Measurements from ENCODE around the gene KIDINS220. TPM values are rescaled to one million over a fixed set of nuclear protein-coding genes. Genes with fewer than 3 reads are reported as not detected.

The KIDINS220 gene
- total RNA-seq, 1 experiment from 2014 or later = 29.3 TPM

- DNase-seq = no peak
- Histone ChIP-seq H4K20me1 (ENCODE audit: control insufficient read depth, insufficient read depth, insufficient read length) (no peaks in the 10 kb centered on the region), H3K4me2 (ENCODE audit: insufficient read depth, insufficient read length, low read length) (no peak overlapping the region), H3K18ac (ENCODE audit: insufficient read length, low read depth, low read length) (no peak overlapping the region), H3K4ac (ENCODE audit: low read depth, low read length) (no peak overlapping the region), H3T11ph (ENCODE audit: low read length) (no peak overlapping the region), H4K91ac (ENCODE audit: insufficient read length, low read depth, low read length) (no peak overlapping the region), H3K23me2 (ENCODE audit: insufficient read length, low read depth, low read length, poor library complexity, severe bottlenecking) (no peaks in the 10 kb centered on the region), H3K79me2 (ENCODE audit: insufficient read depth, low read length) (no peaks in the 10 kb centered on the region), H3K27me3 (ENCODE audit: insufficient read depth, low read length) (no peaks in the 10 kb centered on the region), H3K56ac (ENCODE audit: insufficient read length, low read depth, low read length) (no peak overlapping the region), H3K4me1 (ENCODE audit: insufficient read depth, low read length) (no peaks in the 10 kb centered on the region), H3K9ac (ENCODE audit: extremely low read depth, insufficient read length, low read length) (no peak overlapping the region), H2AFZ (ENCODE audit: low read length) (no peak overlapping the region), H3K27ac (ENCODE audit: insufficient read length, low read depth, low read length) (no peak overlapping the region), H3K14ac (ENCODE audit: insufficient read depth, low read length) (no peak overlapping the region), H2BK12ac (ENCODE audit: insufficient read length, low read depth, low read length) (no peak overlapping the region), H4K8ac (replicated peaks; ENCODE audit: insufficient read length, low read depth, low read length) (no peak overlapping the region), H2BK120ac (ENCODE audit: low read depth, low read length, poor library complexity, severe bottlenecking) (no peak overlapping the region), H4K5ac (ENCODE audit: insufficient read length, low read depth, low read length) (no peak overlapping the region), H2BK20ac (ENCODE audit: low read depth, low read length, poor library complexity, severe bottlenecking) (no peak overlapping the region), H2BK15ac (ENCODE audit: low read depth, low read length) (no peak overlapping the region), H2BK5ac (ENCODE audit: insufficient read length, low read length) (no peak overlapping the region), H3K79me1 (ENCODE audit: insufficient read depth, low read depth, low read length, poor library complexity, severe bottlenecking) (no peaks in the 10 kb centered on the region), H3K23ac (ENCODE audit: insufficient read length, low read depth, low read length) (no peak overlapping the region), H2AK5ac (ENCODE audit: insufficient read length, low read length) (no peak overlapping the region), H3K9me3 (ENCODE audit: control insufficient read depth, low read depth, low read length) (no peaks in the 10 kb centered on the region)
- Mint-ChIP-seq H3K27me3 (ENCODE audit: low read depth) (peaks cover 2% of the 10 kb centered on the region; the same call in 1 of the 2 replicates), H3K9me3 (peaks cover 0 to 2% of the 10 kb centered on the region in 2 experiments; a peak in 2 of 5 replicates), H3K27ac (no peak overlapping the region), H3K4me1 (peaks cover 4 to 8% of the 10 kb centered on the region in 2 experiments; a peak in 3 of 4 replicates), H3K4me3 (no peak overlapping the region), H3K36me3 (ENCODE audit: insufficient read depth in 1 of 3, low read depth in 3 of 3) (no peaks in the 10 kb centered on the region)
- TF ChIP-seq, protein P1, sequence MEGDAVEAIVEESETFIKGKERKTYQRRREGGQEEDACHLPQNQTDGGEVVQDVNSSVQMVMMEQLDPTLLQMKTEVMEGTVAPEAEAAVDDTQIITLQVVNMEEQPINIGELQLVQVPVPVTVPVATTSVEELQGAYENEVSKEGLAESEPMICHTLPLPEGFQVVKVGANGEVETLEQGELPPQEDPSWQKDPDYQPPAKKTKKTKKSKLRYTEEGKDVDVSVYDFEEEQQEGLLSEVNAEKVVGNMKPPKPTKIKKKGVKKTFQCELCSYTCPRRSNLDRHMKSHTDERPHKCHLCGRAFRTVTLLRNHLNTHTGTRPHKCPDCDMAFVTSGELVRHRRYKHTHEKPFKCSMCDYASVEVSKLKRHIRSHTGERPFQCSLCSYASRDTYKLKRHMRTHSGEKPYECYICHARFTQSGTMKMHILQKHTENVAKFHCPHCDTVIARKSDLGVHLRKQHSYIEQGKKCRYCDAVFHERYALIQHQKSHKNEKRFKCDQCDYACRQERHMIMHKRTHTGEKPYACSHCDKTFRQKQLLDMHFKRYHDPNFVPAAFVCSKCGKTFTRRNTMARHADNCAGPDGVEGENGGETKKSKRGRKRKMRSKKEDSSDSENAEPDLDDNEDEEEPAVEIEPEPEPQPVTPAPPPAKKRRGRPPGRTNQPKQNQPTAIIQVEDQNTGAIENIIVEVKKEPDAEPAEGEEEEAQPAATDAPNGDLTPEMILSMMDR (conservative IDR thresholded peaks at IDR 0.05) = no peak
- WGBS (ENCODE audit: extremely low coverage, insufficient read length, low lambda C conversion rate) = no CpG with 5 or more reads among the region's 3 CpGs
Observed at GRCh38 chr2:8710951-8711350, 126.5 kb downstream of the KIDINS220 start.
